ENCODE data around the gene PRSS57. TPM values are rescaled to one million over a fixed set of nuclear protein-coding genes. Genes with fewer than 3 reads are reported as not detected.
A peak's percentile ranks its signal among the peaks of the same experiment; 100 is the strongest.

PRSS57 gene
- total and polyA plus RNA-seq, 2 of the 13 experiments (the other 11 are each of a cell fraction or from before 2014, with no cell fraction given) = 0.12 TPM; not detected in 1

GRCh38 chr19:686589-687297, 8.5 kb downstream of the PRSS57 start:
- Histone ChIP-seq H3K27ac (ENCODE audit: extremely low read length, insufficient read depth, low read length) (no peak overlapping the region), H4K20me1 (ENCODE audit: insufficient read depth, low read length) (no peaks in the 10 kb centered on the region), H3K79me2 (ENCODE audit: insufficient read depth, low read length) (no peaks in the 10 kb centered on the region), H3K4me3 (replicated peaks in 1 of 3; ENCODE audit: insufficient read depth in 1 of 3, low read depth in 2 of 3, low read length in 3 of 3) (no peak overlapping the region), H3K4me1 (ENCODE audit: insufficient read depth, low read length) (peaks cover 16% of the 10 kb centered on the region), H3K4me2 (ENCODE audit: low read depth, low read length) (no peak overlapping the region), H3K9me3 (ENCODE audit: low read length) (no peaks in the 10 kb centered on the region), H3K9ac (ENCODE audit: insufficient read depth, low read depth, low read length) (no peak overlapping the region), H3K27me3 (ENCODE audit: control insufficient read depth in 1 of 2, insufficient read depth in 2 of 2, low read length in 2 of 2) (peaks cover 0 to 13% of the 10 kb centered on the region in 2 experiments; a peak in 2 of 5 replicates), H3K36me3 (replicated peaks in 1 of 2; ENCODE audit: control insufficient read depth in 1 of 2, insufficient read depth in 2 of 2, low read length in 2 of 2) (no peaks in the 10 kb centered on the region), H2AFZ (ENCODE audit: low read length) (no peak overlapping the region)
- ATAC-seq = no peak
- no peak for FAIRE-seq
- 3% methylated on average over 3 of the region's 17 CpGs for WGBS (ENCODE audit: low lambda C conversion rate)
- TF ChIP-seq ZMYM3 (CRISPR knock-in tag; IDR thresholded peaks at IDR 0.05) = 0 out of 2 replicates have a peak, but pooled peaks have one; percentile 32
- no peak for TF ChIP-seq ZBED4 (CRISPR knock-in tag; IDR thresholded peaks at IDR 0.05; ENCODE audit: borderline replicate concordance)
- TF ChIP-seq AGO1 (IDR thresholded peaks at IDR 0.05; ENCODE audit: low read depth, low read length, poor library complexity, severe bottlenecking) = no peak
- no peak for DNase-seq (ENCODE audit: low spot score)
- POLR2A ChIA-PET = interaction anchor here (1.6 kb wide), 1 partner anchor 26 kb away, joined by 4 read pairs; no protein-coding TSS in a partner anchor
- intact Hi-C loops (cut with micrococcal nuclease; ENCODE audit: unreplicated experiment) = no loop called here
- CTCF ChIA-PET (ENCODE audit: low intra/inter-chr PET ratio, low total read pairs) = no interaction called here
- no TSS peak for BruUV-seq (replicated peaks)
- in situ Hi-C loops (cut with HindIII; ENCODE audit: extremely low pct_ligation_motif_present, low pct_unique_long_range_greater_than_20kb) = no loop called here

All from HepG2 (cell line).